IPS DF 6.9 (cell line): ENCODE data around the gene CA9.

Experiments
- DNase-seq: peaks from one replicate; pipeline ENCODE4 v3.0.0-alpha.2; 2013; ENCODE audit warnings: low read depth, low spot score
- H3K27ac ChIP-seq: one replicate; pipeline ENCODE4 v1.5.1; 2013; ENCODE audit warnings: low read length, control low read depth
- H3K27me3 ChIP-seq: 2 replicates; pipeline ENCODE4 v1.6.1; 2013; ENCODE audit warnings: mild to moderate bottlenecking, low read length; ENCODE audit not compliant: control insufficient read depth, insufficient read depth
- H3K36me3 ChIP-seq: 2 replicates; pipeline ENCODE4 v1.6.1; 2013; ENCODE audit warnings: low read length; ENCODE audit not compliant: control insufficient read depth, insufficient read depth
- H3K4me1 ChIP-seq: 2 replicates; pipeline ENCODE4 v1.6.1; 2013; ENCODE audit warnings: low read length; ENCODE audit not compliant: control insufficient read depth, insufficient read depth
- H3K4me3 ChIP-seq: 2 replicates; pipeline ENCODE4 v1.5.1; 2013; ENCODE audit warnings: mild to moderate bottlenecking, low read length
- H3K9me3 ChIP-seq: 2 replicates; pipeline ENCODE4 v1.6.1; 2013; ENCODE audit warnings: low read length, inconsistent platforms; ENCODE audit not compliant: control insufficient read depth, insufficient read depth
- WGBS: extraction: QIAGEN DNeasy Blood & Tissue Kit; methylation state at CpG from one replicate; pipeline ENCODE4 v1.1.7; 2013; ENCODE audit warnings: mixed read lengths, missing lambda C conversion rate; ENCODE audit not compliant: insufficient read length, insufficient coverage; 5-methylcytosine and 5-hydroxymethylcytosine counted together

CA9 gene

DNA sequence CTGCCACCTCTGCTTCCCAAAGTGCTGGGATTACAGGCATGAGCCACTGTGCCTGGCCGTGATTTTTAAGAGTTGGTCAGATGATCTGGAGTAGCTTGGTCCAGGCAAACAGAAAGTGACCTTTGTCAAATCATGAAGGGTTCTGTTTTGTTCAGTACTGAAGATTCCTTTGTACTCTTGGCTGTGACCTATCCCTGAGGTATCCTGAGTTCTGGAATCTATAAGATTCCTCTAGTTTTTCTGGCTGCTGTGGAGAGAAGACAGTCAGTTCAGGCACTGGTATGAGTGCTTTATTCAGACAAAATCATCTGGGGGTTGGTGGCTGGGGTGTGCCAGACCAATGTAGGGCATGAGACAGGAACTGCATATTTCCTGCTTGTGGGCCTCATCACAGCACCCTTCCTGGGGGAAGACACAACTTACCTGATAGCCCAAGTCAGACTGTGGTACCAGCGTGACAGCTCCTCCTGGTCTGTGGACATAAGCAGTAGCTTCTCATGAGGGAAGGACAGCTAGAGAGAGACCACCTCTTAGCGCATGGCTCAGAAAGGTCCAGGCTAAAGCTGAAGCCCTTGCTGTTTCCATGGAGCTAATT lies 11.9 kb upstream of the CA9 start:
- Histone ChIP-seq H3K27ac (no peak overlapping the region), H3K4me1 (no peaks in the 10 kb centered on the region)
- WGBS, result no CpG with 5 or more reads among the region's 3 CpGs

DNA sequence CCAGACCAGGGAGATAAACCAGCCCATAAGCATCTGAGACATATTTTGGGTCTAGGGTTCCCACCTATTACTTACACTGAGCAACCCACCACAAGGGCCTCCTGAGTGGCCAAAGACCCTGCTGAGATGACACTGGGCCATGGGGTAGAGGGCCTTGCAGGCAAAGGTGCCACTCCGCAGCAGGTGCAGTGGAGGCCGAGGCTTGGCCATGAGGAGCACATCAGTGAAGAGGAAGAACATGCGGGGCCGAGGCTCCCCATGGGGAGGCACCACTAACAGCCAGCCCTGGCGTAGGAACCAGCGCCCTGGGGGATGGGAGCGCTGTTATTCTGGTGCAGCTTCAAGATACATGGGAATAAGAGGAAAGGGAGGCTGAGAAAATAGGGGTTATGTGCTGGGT lies 11.3 kb upstream of the CA9 start:
- no CpG with 5 or more reads among the region's 7 CpGs for WGBS
- no peak overlapping the region for H3K4me3 ChIP-seq

More for the DNA sequence above, 11.9 kb upstream of the CA9 start:
- Histone ChIP-seq H3K36me3 (peaks cover 6% of the 10 kb centered on the region), H3K27me3 (no peaks in the 10 kb centered on the region), H3K9me3 (no peaks in the 10 kb centered on the region), H3K4me3 (no peak overlapping the region)
- no peak for DNase-seq

GRCh38 chr9:35664531-35665470 lies 8.9 kb upstream of the CA9 start, which contains the start of gene ARHGEF39:
ARHGEF39 (minus strand) TSS chr9:35665195; CDS start chr9:35665169, 26 bp downstream.
- WGBS, result no CpG with 5 or more reads among the region's 58 CpGs
- DNase-seq, result no peak
- Histone ChIP-seq H3K9me3 (no peaks in the 10 kb centered on the region), H3K36me3 (peaks cover 6% of the 10 kb centered on the region), H3K27ac (no peak within 1 kb of the TSS), H3K4me3 (peak within 1 kb of the TSS; percentile 60), H3K4me1 (no peaks in the 10 kb centered on the region), H3K27me3 (no peaks in the 10 kb centered on the region)

More for the DNA sequence above, 11.3 kb upstream of the CA9 start:
- DNase-seq, result no peak
- H3K36me3 ChIP-seq, result peaks cover 6% of the 10 kb centered on the region
- H3K27ac ChIP-seq, result no peak overlapping the region
- no peaks in the 10 kb centered on the region for H3K27me3 ChIP-seq
- H3K9me3 ChIP-seq, result no peaks in the 10 kb centered on the region
- no peaks in the 10 kb centered on the region for H3K4me1 ChIP-seq

DNA sequence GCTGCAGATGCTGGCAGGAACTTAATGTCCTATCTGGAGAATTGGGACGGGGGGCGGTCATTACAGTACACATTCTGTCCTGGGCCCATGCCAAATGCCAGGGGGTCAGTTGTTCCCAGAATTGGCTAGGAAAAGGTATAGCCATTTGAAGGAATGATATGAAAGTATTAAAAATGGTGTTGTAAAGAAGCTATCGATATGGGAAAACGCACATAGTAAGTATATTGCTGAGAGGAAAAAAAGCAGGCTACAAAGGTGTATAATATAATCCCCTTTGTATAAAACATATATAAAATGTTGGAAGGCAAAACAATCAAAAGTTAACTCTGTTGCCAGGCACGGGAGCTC lies 8.3 kb upstream of the CA9 start:
- 100% methylated on average over 2 of the region's 5 CpGs for WGBS
- Histone ChIP-seq H3K4me1 (no peaks in the 10 kb centered on the region), H3K27me3 (no peaks in the 10 kb centered on the region), H3K4me3 (peak overlapping the region; percentile 60; the same call in 1 of the 2 replicates), H3K9me3 (no peaks in the 10 kb centered on the region), H3K27ac (no peak overlapping the region), H3K36me3 (peaks cover 6% of the 10 kb centered on the region)
- no peak for DNase-seq

DNA sequence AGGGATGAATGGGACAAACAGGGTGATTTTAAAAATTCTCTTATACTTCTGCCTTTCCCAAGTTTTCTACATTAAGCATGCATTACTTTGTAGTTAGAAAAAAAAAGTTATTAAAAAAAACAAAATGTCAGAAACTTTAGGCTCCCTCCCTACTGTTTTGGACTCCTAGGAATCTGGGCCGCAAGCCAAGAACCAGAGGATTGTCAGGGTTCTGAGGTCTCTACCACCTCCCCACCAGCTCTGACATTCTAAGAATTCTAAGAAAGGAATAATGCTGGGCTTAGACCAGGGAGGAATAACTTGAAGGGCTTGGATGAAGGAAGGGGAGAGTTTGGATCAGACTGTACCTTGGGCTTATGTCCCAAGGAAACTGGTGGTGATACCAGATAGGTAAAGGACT lies 7.7 kb upstream of the CA9 start:
- H3K36me3 ChIP-seq, result peaks cover under 1% of the 10 kb centered on the region
- no peak overlapping the region for H3K27ac ChIP-seq
- no peak for DNase-seq
- H3K9me3 ChIP-seq, result no peaks in the 10 kb centered on the region
- H3K27me3 ChIP-seq, result no peaks in the 10 kb centered on the region
- H3K4me1 ChIP-seq, result no peaks in the 10 kb centered on the region
- no CpG with 5 or more reads among the region's 1 CpG for WGBS
- no peak overlapping the region for H3K4me3 ChIP-seq

- H3K27me3 ChIP-seq, result no peaks in the 10 kb centered on the region
- no CpG with 5 or more reads among the region's 5 CpGs for WGBS
- no peaks in the 10 kb centered on the region for H3K4me1 ChIP-seq
- no peaks in the 10 kb centered on the region for H3K9me3 ChIP-seq
- no peaks in the 10 kb centered on the region for H3K36me3 ChIP-seq
- H3K4me3 ChIP-seq, result no peak overlapping the region
- DNase-seq, result no peak
- no peak overlapping the region for H3K27ac ChIP-seq
Observed at GRCh38 chr9:35666549-35666948, 7.2 kb upstream of the CA9 start.

GRCh38 chr9:35667939-35668338 lies 5.8 kb upstream of the CA9 start:
- H3K36me3 ChIP-seq, result no peaks in the 10 kb centered on the region
- H3K27ac ChIP-seq, result no peak overlapping the region
- no peaks in the 10 kb centered on the region for H3K27me3 ChIP-seq
- no peak for DNase-seq
- H3K4me3 ChIP-seq, result no peak overlapping the region
- H3K4me1 ChIP-seq, result no peaks in the 10 kb centered on the region
- no peaks in the 10 kb centered on the region for H3K9me3 ChIP-seq
- WGBS, result no CpG with 5 or more reads among the region's 3 CpGs

- H3K27ac ChIP-seq, result no peak overlapping the region
- H3K27me3 ChIP-seq, result no peaks in the 10 kb centered on the region; the same call in 1 of the 2 replicates
- H3K4me1 ChIP-seq, result no peaks in the 10 kb centered on the region
- DNase-seq, result no peak
- H3K36me3 ChIP-seq, result no peaks in the 10 kb centered on the region
- H3K9me3 ChIP-seq, result no peaks in the 10 kb centered on the region
- no peak overlapping the region for H3K4me3 ChIP-seq
- no CpG with 5 or more reads among the region's 6 CpGs for WGBS
Observed at GRCh38 chr9:35669331-35670145, 4.2 kb upstream of the CA9 start.

GRCh38 chr9:35674025-35674361 lies 265 bp downstream of the CA9 start:
- H3K27ac ChIP-seq, result no peak overlapping the region

GRCh38 chr9:35675204-35675603 lies 1.5 kb downstream of the CA9 start:
- WGBS, result no CpG with 5 or more reads among the region's 13 CpGs
- Histone ChIP-seq H3K4me3 (peak overlapping the region; percentile 27; the same call in 1 of the 2 replicates), H3K27me3 (no peaks in the 10 kb centered on the region; the same call in 1 of the 2 replicates), H3K36me3 (no peaks in the 10 kb centered on the region), H3K27ac (no peak overlapping the region), H3K4me1 (no peaks in the 10 kb centered on the region; the same call in 1 of the 2 replicates), H3K9me3 (no peaks in the 10 kb centered on the region)
- DNase-seq, result no peak

More at GRCh38 chr9:35674025-35674361, 265 bp downstream of the CA9 start:
- WGBS, result no CpG with 5 or more reads among the region's 3 CpGs
- no peak for DNase-seq
- Histone ChIP-seq H3K4me3 (no peak overlapping the region), H3K27me3 (no peaks in the 10 kb centered on the region; the same call in 1 of the 2 replicates), H3K9me3 (no peaks in the 10 kb centered on the region), H3K36me3 (no peaks in the 10 kb centered on the region), H3K4me1 (no peaks in the 10 kb centered on the region; the same call in 1 of the 2 replicates)
